Esophagus squamous epithelium (tissue), 4 donors: ENCODE results near the gene ITPA.

Experiments
- POLR2A ChIP-seq, 4 donors: fragments of 450-650 bp; IDR thresholded peaks; one replicate each; pipeline ENCODE4 v1.6.1; 2017; ENCODE audit warnings: antibody characterized with exemption in 4 of 4, mild to moderate bottlenecking in 4 of 4, moderate library complexity in 3 of 4
- TF ChIP-seq, protein P1 (sequence below), 6 experiments: fragments of 450-650 bp in 4 of 6; fragments of 200-600 bp in 2 of 6; sonication (generic) in 2 of 6; IDR thresholded peaks; one replicate each; pipeline ENCODE4 v1.5.1; 2016 to 2019; ENCODE audit warnings: antibody characterized with exemption in 6 of 6, mild to moderate bottlenecking in 4 of 6, moderate library complexity in 4 of 6

DNA sequence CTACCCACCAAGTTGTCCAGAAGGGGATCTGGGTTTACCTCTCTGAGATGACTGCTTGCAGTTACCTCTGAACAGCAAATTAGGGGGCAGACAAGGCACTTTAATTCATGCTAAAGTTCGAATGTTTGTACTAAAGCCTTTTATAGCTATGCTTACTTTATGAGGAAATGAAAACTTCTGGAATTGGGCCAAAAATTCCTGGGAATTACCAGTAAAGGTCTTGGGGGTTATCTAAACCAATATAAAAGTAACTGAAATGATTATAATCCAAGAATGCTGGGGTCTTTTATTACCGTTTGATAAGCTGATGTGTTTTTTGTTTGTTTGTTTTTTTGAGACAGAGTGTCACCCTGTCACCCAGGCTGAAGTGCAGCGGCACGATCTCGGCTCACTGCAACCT, 28.0 kb upstream of the ITPA start:
- TF ChIP-seq POLR2A (IDR thresholded peaks at IDR 0.05) = no peak
- TF ChIP-seq, protein P1, sequence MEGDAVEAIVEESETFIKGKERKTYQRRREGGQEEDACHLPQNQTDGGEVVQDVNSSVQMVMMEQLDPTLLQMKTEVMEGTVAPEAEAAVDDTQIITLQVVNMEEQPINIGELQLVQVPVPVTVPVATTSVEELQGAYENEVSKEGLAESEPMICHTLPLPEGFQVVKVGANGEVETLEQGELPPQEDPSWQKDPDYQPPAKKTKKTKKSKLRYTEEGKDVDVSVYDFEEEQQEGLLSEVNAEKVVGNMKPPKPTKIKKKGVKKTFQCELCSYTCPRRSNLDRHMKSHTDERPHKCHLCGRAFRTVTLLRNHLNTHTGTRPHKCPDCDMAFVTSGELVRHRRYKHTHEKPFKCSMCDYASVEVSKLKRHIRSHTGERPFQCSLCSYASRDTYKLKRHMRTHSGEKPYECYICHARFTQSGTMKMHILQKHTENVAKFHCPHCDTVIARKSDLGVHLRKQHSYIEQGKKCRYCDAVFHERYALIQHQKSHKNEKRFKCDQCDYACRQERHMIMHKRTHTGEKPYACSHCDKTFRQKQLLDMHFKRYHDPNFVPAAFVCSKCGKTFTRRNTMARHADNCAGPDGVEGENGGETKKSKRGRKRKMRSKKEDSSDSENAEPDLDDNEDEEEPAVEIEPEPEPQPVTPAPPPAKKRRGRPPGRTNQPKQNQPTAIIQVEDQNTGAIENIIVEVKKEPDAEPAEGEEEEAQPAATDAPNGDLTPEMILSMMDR (IDR thresholded peaks at IDR 0.05) = no peak
